ENCODE results near the gene OPCML. TPM values are rescaled to one million over a fixed set of nuclear protein-coding genes. Genes with fewer than 3 reads are reported as not detected.
A peak's percentile ranks its signal among the peaks of the same experiment; 100 is the strongest.

The OPCML gene
- total and polyA plus RNA-seq, 2 donors (not counting 1 experiment from before 2014, with no cell fraction given): 0.99 to 2.8 TPM

DNA sequence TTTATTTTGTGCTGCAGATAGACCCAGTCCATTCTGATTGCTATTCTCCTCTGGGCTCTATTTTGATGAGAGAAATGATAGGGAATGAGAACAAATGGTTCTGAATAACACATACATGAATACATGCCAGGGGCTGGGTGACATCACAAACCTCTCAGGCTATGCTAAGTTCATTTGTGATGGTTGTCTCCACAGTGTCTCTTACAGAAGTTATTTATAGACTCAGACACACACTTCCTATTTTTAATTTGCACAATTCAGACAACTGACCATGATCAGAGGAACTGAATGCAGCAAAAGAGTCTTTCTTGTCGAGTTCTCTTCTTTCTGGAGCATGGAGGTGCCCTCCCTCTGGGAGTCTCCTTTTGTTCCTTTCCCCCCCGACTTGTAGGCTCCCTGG is 991.7 kb downstream of the OPCML start:
- H2AFZ ChIP-seq (ENCODE audit: low read length): no peak overlapping the region
- H4K20me1 ChIP-seq (ENCODE audit: control insufficient read depth, extremely low read depth, insufficient read depth, low read length): no peaks in the 10 kb centered on the region
- no peaks in the 10 kb centered on the region for H3K79me2 ChIP-seq (ENCODE audit: control insufficient read depth, insufficient read depth, low read length)
- H3K36me3 ChIP-seq (ENCODE audit: control insufficient read depth, insufficient read depth, low read length): no peaks in the 10 kb centered on the region
- no peaks in the 10 kb centered on the region for H3K4me1 ChIP-seq (ENCODE audit: control insufficient read depth, extremely low read depth, insufficient read depth, low read length)
- no peak overlapping the region for H3K9ac ChIP-seq (ENCODE audit: insufficient read depth, low read length)
- peak in 1 of 2 donors; percentile 19 for DNase-seq (ENCODE audit: low read depth in 2 of 2)
- H3K27ac ChIP-seq (ENCODE audit: insufficient read depth, low read length): no peak overlapping the region
- H3K4me3 ChIP-seq (replicated peaks in 1 of 4; ENCODE audit: control extremely low read depth in 1 of 4, insufficient read depth in 1 of 4, low read depth in 3 of 4, low read length in 4 of 4): no peak overlapping the region
- no peaks in the 10 kb centered on the region for H3K27me3 ChIP-seq (ENCODE audit: control insufficient read depth, insufficient read depth, low read length)
- H3K4me2 ChIP-seq (ENCODE audit: extremely low read depth, insufficient read depth, low read length): no peak overlapping the region
- no peaks in the 10 kb centered on the region for H3K9me3 ChIP-seq (ENCODE audit: control insufficient read depth, insufficient read depth, low read depth, low read length)
- TF ChIP-seq CTCF (conservative IDR thresholded peaks at IDR 0.05 in 1 of 2, IDR thresholded peaks at IDR 0.05 in 1 of 2; ENCODE audit: low read depth in 1 of 2, low read length in 2 of 2) (no peak), EZH2 (IDR thresholded peaks at IDR 0.05; ENCODE audit: low read length, missing control alignments) (no peak)

DNA sequence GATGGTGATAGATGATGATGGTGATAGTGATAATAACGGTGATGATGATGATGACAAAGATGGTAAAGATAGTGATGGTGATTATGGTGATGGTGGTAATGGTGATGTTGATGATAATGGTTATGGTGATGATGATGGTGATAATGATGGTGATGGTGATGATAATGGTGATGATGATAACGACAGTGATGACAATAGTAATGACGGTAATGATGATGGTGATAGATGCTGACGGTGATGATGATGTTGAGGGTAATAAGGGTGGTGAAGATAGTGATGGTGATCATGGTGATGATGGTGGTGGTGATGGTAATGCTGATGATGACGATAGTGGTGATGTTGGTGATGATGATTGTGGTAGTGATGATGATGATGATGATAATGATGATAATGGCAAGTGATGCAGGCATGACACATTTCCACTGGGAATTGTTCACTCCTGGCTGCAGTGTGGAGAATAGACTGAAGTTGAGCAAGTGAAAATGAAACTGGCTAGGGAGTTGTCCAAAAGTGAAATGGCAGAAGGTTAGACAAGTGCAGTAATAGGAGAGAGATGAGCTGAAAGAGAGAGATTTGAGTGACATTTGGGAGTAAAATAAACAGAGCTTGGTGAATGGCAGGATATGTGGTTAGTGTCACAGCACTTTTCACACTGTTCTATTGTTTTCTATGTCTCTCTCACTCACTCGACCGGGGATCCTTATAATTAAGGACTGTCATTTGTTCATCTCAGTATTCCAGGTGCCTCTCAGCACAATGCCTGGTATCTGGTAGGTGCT is 992.5 kb downstream of the OPCML start:
- Histone ChIP-seq H3K27me3 (ENCODE audit: control insufficient read depth, insufficient read depth, low read length) (no peaks in the 10 kb centered on the region), H3K9me3 (ENCODE audit: control insufficient read depth, insufficient read depth, low read depth, low read length) (no peaks in the 10 kb centered on the region), H3K9ac (ENCODE audit: insufficient read depth, low read length) (no peak overlapping the region), H3K36me3 (ENCODE audit: control insufficient read depth, insufficient read depth, low read length) (no peaks in the 10 kb centered on the region), H3K27ac (ENCODE audit: insufficient read depth, low read length) (no peak overlapping the region), H3K79me2 (ENCODE audit: control insufficient read depth, insufficient read depth, low read length) (no peaks in the 10 kb centered on the region), H4K20me1 (ENCODE audit: control insufficient read depth, extremely low read depth, insufficient read depth, low read length) (no peaks in the 10 kb centered on the region), H2AFZ (ENCODE audit: low read length) (no peak overlapping the region), H3K4me2 (ENCODE audit: extremely low read depth, insufficient read depth, low read length) (no peak overlapping the region), H3K4me3 (replicated peaks in 1 of 4; ENCODE audit: control extremely low read depth in 1 of 4, insufficient read depth in 1 of 4, low read depth in 3 of 4, low read length in 4 of 4) (no peak overlapping the region), H3K4me1 (ENCODE audit: control insufficient read depth, extremely low read depth, insufficient read depth, low read length) (no peaks in the 10 kb centered on the region)
- DNase-seq (ENCODE audit: low read depth in 2 of 2): no peak
- no peak for TF ChIP-seq CTCF (conservative IDR thresholded peaks at IDR 0.05 in 1 of 2, IDR thresholded peaks at IDR 0.05 in 1 of 2; ENCODE audit: low read depth in 1 of 2, low read length in 2 of 2)
- no peak for TF ChIP-seq EZH2 (IDR thresholded peaks at IDR 0.05; ENCODE audit: low read length, missing control alignments)

- Histone ChIP-seq H3K36me3 (ENCODE audit: control insufficient read depth, insufficient read depth, low read length) (no peaks in the 10 kb centered on the region), H3K9ac (ENCODE audit: insufficient read depth, low read length) (no peak overlapping the region), H3K27ac (ENCODE audit: insufficient read depth, low read length) (no peak overlapping the region), H3K27me3 (ENCODE audit: control insufficient read depth, insufficient read depth, low read length) (no peaks in the 10 kb centered on the region), H3K9me3 (ENCODE audit: control insufficient read depth, insufficient read depth, low read depth, low read length) (no peaks in the 10 kb centered on the region), H4K20me1 (ENCODE audit: control insufficient read depth, extremely low read depth, insufficient read depth, low read length) (no peaks in the 10 kb centered on the region), H3K4me3 (replicated peaks in 1 of 4; ENCODE audit: control extremely low read depth in 1 of 4, insufficient read depth in 1 of 4, low read depth in 3 of 4, low read length in 4 of 4) (no peak overlapping the region), H2AFZ (ENCODE audit: low read length) (no peak overlapping the region), H3K79me2 (ENCODE audit: control insufficient read depth, insufficient read depth, low read length) (no peaks in the 10 kb centered on the region), H3K4me1 (ENCODE audit: control insufficient read depth, extremely low read depth, insufficient read depth, low read length) (no peaks in the 10 kb centered on the region), H3K4me2 (ENCODE audit: extremely low read depth, insufficient read depth, low read length) (no peak overlapping the region)
- no peak for DNase-seq (ENCODE audit: low read depth in 2 of 2)
- TF ChIP-seq CTCF (conservative IDR thresholded peaks at IDR 0.05 in 1 of 2, IDR thresholded peaks at IDR 0.05 in 1 of 2; ENCODE audit: low read depth in 1 of 2, low read length in 2 of 2): no peak
- TF ChIP-seq EZH2 (IDR thresholded peaks at IDR 0.05; ENCODE audit: low read length, missing control alignments): no peak
Measured at GRCh38 chr11:132538642-132539041, 993.7 kb downstream of the OPCML start.
